PC-3 (cell line): ENCODE measurements around the gene KDR. TPM values are rescaled to one million over a fixed set of nuclear protein-coding genes. Genes with fewer than 3 reads are reported as not detected.

Experiments
- ATAC-seq: fragments of 200-7000 bp; cut with Tn5 transposase; 2 replicates; pipeline ENCODE4 v1.9.1; 2020; ENCODE audit warnings: mild to moderate bottlenecking, moderate library complexity
- BruUV-seq: library from RNA; stranded (reverse); fragments of 400-500 nt; replicated peaks from 2 replicates; lab custom pipeline; 2021; lab: Mats Ljungman, UMichigan
- CTCF ChIA-PET: fragments of 300-600 bp; sonication (Branson Sonifier 250); formaldehyde crosslinking; loops from one replicate; lab custom pipeline; 2022; ENCODE audit warnings: antibody characterized with exemption; lab: Charles Lee
- POLR2A ChIA-PET: fragments of 300-600 bp; sonication (Branson Sonifier 250); formaldehyde crosslinking; loops from one replicate; lab custom pipeline; 2022; ENCODE audit warnings: antibody characterized with exemption; ENCODE audit not compliant: unreplicated experiment; lab: Charles Lee
- DNase-seq: peaks from one replicate; pipeline ENCODE4 v3.0.0-alpha.2; 2015
- H2AFZ ChIP-seq: fragments of 300-600 bp; sonication (generic); 2 replicates; pipeline ENCODE4 v1.6.0; 2016; ENCODE audit warnings: antibody characterized with exemption, low read length
- H3F3A ChIP-seq: fragments of 300-600 bp; sonication (generic); one replicate; pipeline ENCODE4 v1.6.0; 2017; ENCODE audit warnings: antibody characterized with exemption, low read length, control low read depth, mild to moderate bottlenecking; ENCODE audit not compliant: unreplicated experiment
- H3K27ac ChIP-seq: fragments of 300-600 bp; sonication (generic); 2 replicates; pipeline ENCODE4 v1.5.1; 2016; ENCODE audit warnings: mild to moderate bottlenecking, low read length
- H3K27me3 ChIP-seq: fragments of 300-600 bp; sonication (generic); 2 replicates; pipeline ENCODE4 v1.6.1; 2016; ENCODE audit warnings: low read length, mixed read lengths
- H3K36me3 ChIP-seq: fragments of 300-600 bp; sonication (generic); 2 replicates; pipeline ENCODE4 v1.6.1; 2016; ENCODE audit warnings: low read depth, mixed run types, low read length, mixed read lengths
- H3K4me1 ChIP-seq: fragments of 300-600 bp; sonication (generic); 2 replicates; pipeline ENCODE4 v1.5.1; 2016; ENCODE audit warnings: low read length; ENCODE audit not compliant: insufficient read depth
- H3K4me2 ChIP-seq: fragments of 300-600 bp; sonication (generic); 2 replicates; pipeline ENCODE4 v1.6.0; 2016; ENCODE audit warnings: low read length
- H3K4me3 ChIP-seq: fragments of 300-600 bp; sonication (generic); 2 replicates; pipeline ENCODE4 v1.5.1; 2016; ENCODE audit warnings: mild to moderate bottlenecking, low read length, mixed read lengths
- H3K79me2 ChIP-seq: fragments of 300-600 bp; sonication (generic); 2 replicates; pipeline ENCODE4 v1.6.1; 2017; ENCODE audit warnings: low read length, mixed read lengths
- H3K9ac ChIP-seq: fragments of 300-600 bp; sonication (generic); 2 replicates; pipeline ENCODE4 v1.6.0; 2016; ENCODE audit warnings: mild to moderate bottlenecking, low read length
- H3K9me2 ChIP-seq: fragments of 300-600 bp; sonication (generic); replicated peaks from 2 replicates; pipeline ENCODE4 v1.6.1; 2016; ENCODE audit warnings: mixed run types, low read length, mixed read lengths
- H3K9me3 ChIP-seq: fragments of 300-600 bp; sonication (generic); 2 replicates; pipeline ENCODE4 v1.6.1; 2016; ENCODE audit warnings: low read length, mixed read lengths
- H4K20me1 ChIP-seq: fragments of 300-600 bp; sonication (generic); 2 replicates; pipeline ENCODE4 v1.6.1; 2016; ENCODE audit warnings: low read length, mixed read lengths
- CTCF ChIP-seq: fragments of 300-600 bp; sonication (generic); conservative IDR thresholded peaks from 2 replicates; pipeline ENCODE4 v1.5.1; 2017; ENCODE audit warnings: antibody characterized with exemption, low read depth, mild to moderate bottlenecking, low read length
- EZH2 ChIP-seq: fragments of 300-600 bp; sonication (generic); IDR thresholded peaks from one replicate; pipeline ENCODE4 v1.6.1; 2017; ENCODE audit warnings: antibody characterized with exemption, mild to moderate bottlenecking, low read length; ENCODE audit not compliant: unreplicated experiment
- EZH2phosphoT487 ChIP-seq: fragments of 300-600 bp; sonication (generic); IDR thresholded peaks from 2 replicates; pipeline ENCODE4 v1.6.1; 2018; ENCODE audit warnings: mild to moderate bottlenecking, antibody characterized with exemption, low read length, borderline replicate concordance
- intact Hi-C: fragments of 100-400 bp; cut with micrococcal nuclease; formaldehyde crosslinking; loops from 2 replicates; pipeline ENCODE4 v1.9.0; 2023
- total RNA-seq: library from RNA; depleted of rRNA; stranded (reverse); fragments of >200 nt; gene quantifications from 2 replicates; pipeline ENCODE4 v1.2.3, GENCODE V29; 2014

The KDR gene
- total RNA-seq, 1 experiment from 2014 or later, result 0.66 TPM

- CTCF ChIA-PET, result no interaction called here
Measured at GRCh38 chr4:55132775-55133174, 7.4 kb upstream of the KDR start.

GRCh38 chr4:55127521-55127920, 2.1 kb upstream of the KDR start:
- intact Hi-C loops, result no loop called here
- Histone ChIP-seq H3K27me3 (0 out of 2 replicates have a peak, but pooled peaks cover 4% of the 10 kb centered on the region), H3K9ac (no peak overlapping the region), H2AFZ (no peak overlapping the region), H3K79me2 (no peaks in the 10 kb centered on the region), H3K36me3 (no peaks in the 10 kb centered on the region), H3K4me3 (no peak overlapping the region), H3K4me1 (0 out of 2 replicates have a peak, but pooled peaks cover 8% of the 10 kb centered on the region), H3F3A (no peaks in the 10 kb centered on the region), H3K9me3 (no peaks in the 10 kb centered on the region), H3K27ac (no peak overlapping the region), H4K20me1 (no peaks in the 10 kb centered on the region), H3K4me2 (no peak overlapping the region), H3K9me2 (no peaks in the 10 kb centered on the region; the same call in 1 of the 2 replicates)
- CTCF ChIA-PET, result no interaction called here
- POLR2A ChIA-PET, result no interaction called here
- TF ChIP-seq EZH2 (no peak), CTCF (no peak), EZH2phosphoT487 (no peak)
- DNase-seq, result no peak
- ATAC-seq, result no peak
- BruUV-seq, result no TSS peak

More at GRCh38 chr4:55132775-55133174, 7.4 kb upstream of the KDR start:
- Histone ChIP-seq H3K27me3 (no peaks in the 10 kb centered on the region), H3K4me3 (no peak overlapping the region), H3K4me1 (no peaks in the 10 kb centered on the region), H3K36me3 (no peaks in the 10 kb centered on the region), H3K27ac (no peak overlapping the region), H4K20me1 (no peaks in the 10 kb centered on the region), H3K9me2 (no peaks in the 10 kb centered on the region), H3F3A (no peaks in the 10 kb centered on the region), H3K79me2 (no peaks in the 10 kb centered on the region), H2AFZ (no peak overlapping the region), H3K9ac (no peak overlapping the region), H3K9me3 (no peaks in the 10 kb centered on the region), H3K4me2 (no peak overlapping the region)
- intact Hi-C loops, result no loop called here
- ATAC-seq (no peak), DNase-seq (no peak)
- no TSS peak for BruUV-seq
- TF ChIP-seq CTCF (no peak), EZH2 (no peak), EZH2phosphoT487 (no peak)
- POLR2A ChIA-PET, result no interaction called here

- Histone ChIP-seq H3K9me3 (no peaks in the 10 kb centered on the region), H3K4me2 (no peak overlapping the region), H3K36me3 (no peaks in the 10 kb centered on the region), H3K4me3 (no peak overlapping the region), H3K79me2 (no peaks in the 10 kb centered on the region), H3K27me3 (0 out of 2 replicates have a peak, but pooled peaks cover 4% of the 10 kb centered on the region), H3K9me2 (no peaks in the 10 kb centered on the region; the same call in 1 of the 2 replicates), H3K27ac (no peak overlapping the region), H3K9ac (no peak overlapping the region), H4K20me1 (no peaks in the 10 kb centered on the region), H3K4me1 (peaks cover 11% of the 10 kb centered on the region; the same call in 1 of the 2 replicates), H3F3A (no peaks in the 10 kb centered on the region), H2AFZ (no peak overlapping the region)
- TF ChIP-seq EZH2phosphoT487 (no peak), EZH2 (no peak), CTCF (no peak)
- ChIA-PET POLR2A (no interaction called here), CTCF (no interaction called here)
- DNase-seq (no peak), ATAC-seq (no peak)
- intact Hi-C loops, result no loop called here
- BruUV-seq, result no TSS peak
Measured at GRCh38 chr4:55127053-55127452, 1.7 kb upstream of the KDR start.
